Fibroblast of lung (primary cell): ENCODE data around the gene ALOX5.

Source experiments
- EZH2 ChIP-seq: IDR thresholded peaks from 2 replicates; pipeline ENCODE4 v1.5.1; 2012; ENCODE audit warnings: low read length, control low read depth, mild to moderate bottlenecking; ENCODE audit errors: missing control alignments
- TF ChIP-seq, protein P1 (sequence below), 2 donors: IDR thresholded peaks in 1 of 2; conservative IDR thresholded peaks in 1 of 2; 1 replicate in 1 of 2; 2 replicates in 1 of 2; pipeline ENCODE4 v1.5.1; 2011 to 2012; ENCODE audit warnings: low read length in 2 of 2, control low read depth in 1 of 2, inconsistent platforms in 1 of 2, low read depth in 1 of 2, mild to moderate bottlenecking in 1 of 2

- TF ChIP-seq, protein P1, sequence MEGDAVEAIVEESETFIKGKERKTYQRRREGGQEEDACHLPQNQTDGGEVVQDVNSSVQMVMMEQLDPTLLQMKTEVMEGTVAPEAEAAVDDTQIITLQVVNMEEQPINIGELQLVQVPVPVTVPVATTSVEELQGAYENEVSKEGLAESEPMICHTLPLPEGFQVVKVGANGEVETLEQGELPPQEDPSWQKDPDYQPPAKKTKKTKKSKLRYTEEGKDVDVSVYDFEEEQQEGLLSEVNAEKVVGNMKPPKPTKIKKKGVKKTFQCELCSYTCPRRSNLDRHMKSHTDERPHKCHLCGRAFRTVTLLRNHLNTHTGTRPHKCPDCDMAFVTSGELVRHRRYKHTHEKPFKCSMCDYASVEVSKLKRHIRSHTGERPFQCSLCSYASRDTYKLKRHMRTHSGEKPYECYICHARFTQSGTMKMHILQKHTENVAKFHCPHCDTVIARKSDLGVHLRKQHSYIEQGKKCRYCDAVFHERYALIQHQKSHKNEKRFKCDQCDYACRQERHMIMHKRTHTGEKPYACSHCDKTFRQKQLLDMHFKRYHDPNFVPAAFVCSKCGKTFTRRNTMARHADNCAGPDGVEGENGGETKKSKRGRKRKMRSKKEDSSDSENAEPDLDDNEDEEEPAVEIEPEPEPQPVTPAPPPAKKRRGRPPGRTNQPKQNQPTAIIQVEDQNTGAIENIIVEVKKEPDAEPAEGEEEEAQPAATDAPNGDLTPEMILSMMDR (conservative IDR thresholded peaks at IDR 0.05 in 1 of 2, IDR thresholded peaks at IDR 0.05 in 1 of 2; ENCODE audit: low read depth in 1 of 2, low read length in 2 of 2), result no peak
- TF ChIP-seq EZH2, result no peak
Observed at GRCh38 chr10:45432113-45432512, 58.1 kb downstream of the ALOX5 start.
